ENCODE data around the gene VAT1L. TPM values are rescaled to one million over a fixed set of nuclear protein-coding genes. Genes with fewer than 3 reads are reported as not detected.

Gene VAT1L
- total RNA-seq, 1 experiment from 2014 or later: 33.8 TPM

DNA sequence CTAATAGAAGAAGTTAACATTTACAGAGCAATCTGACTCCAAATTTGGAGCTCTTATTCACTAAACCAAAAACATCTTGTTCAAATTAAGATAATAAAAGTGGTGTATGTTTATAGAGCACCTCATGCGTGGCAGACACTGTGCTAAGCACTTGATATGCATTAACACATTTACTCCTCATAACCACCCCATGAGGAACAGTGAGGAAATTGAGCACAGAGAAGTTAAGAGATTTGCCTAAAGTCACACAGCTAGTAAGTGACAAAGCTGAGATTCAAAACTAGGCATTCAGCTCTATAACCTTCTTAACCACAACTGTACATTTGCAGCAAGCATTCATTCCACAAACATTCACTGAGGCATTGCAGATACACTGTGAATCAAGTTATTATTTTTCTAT is 94.0 kb downstream of the VAT1L start:
- Histone ChIP-seq H3K4me2 (ENCODE audit: insufficient read depth, insufficient read length, low read length) (no peak overlapping the region), H2BK5ac (ENCODE audit: insufficient read length, low read length) (no peak overlapping the region), H3K56ac (ENCODE audit: insufficient read length, low read depth, low read length) (no peak overlapping the region), H2BK20ac (ENCODE audit: low read depth, low read length, poor library complexity, severe bottlenecking) (no peak overlapping the region), H3K14ac (ENCODE audit: insufficient read depth, low read length) (no peak overlapping the region), H2BK12ac (ENCODE audit: insufficient read length, low read depth, low read length) (no peak overlapping the region), H4K8ac (replicated peaks; ENCODE audit: insufficient read length, low read depth, low read length) (no peak overlapping the region), H3K4ac (ENCODE audit: low read depth, low read length) (no peak overlapping the region), H3K79me1 (ENCODE audit: insufficient read depth, low read depth, low read length, poor library complexity, severe bottlenecking) (no peaks in the 10 kb centered on the region), H3K27ac (ENCODE audit: insufficient read length, low read depth, low read length) (no peak overlapping the region), H4K91ac (ENCODE audit: insufficient read length, low read depth, low read length) (no peak overlapping the region), H3K9ac (ENCODE audit: extremely low read depth, insufficient read length, low read length) (no peak overlapping the region), H2AK5ac (ENCODE audit: insufficient read length, low read length) (no peak overlapping the region), H3K79me2 (ENCODE audit: insufficient read depth, low read length) (peaks cover 2% of the 10 kb centered on the region; the same call in 1 of the 2 replicates), H3K23ac (ENCODE audit: insufficient read length, low read depth, low read length) (no peak overlapping the region), H2AFZ (ENCODE audit: low read length) (no peak overlapping the region), H4K20me1 (ENCODE audit: control insufficient read depth, insufficient read depth, insufficient read length) (no peaks in the 10 kb centered on the region), H3K27me3 (ENCODE audit: insufficient read depth, low read length) (no peaks in the 10 kb centered on the region), H3K18ac (ENCODE audit: insufficient read length, low read depth, low read length) (no peak overlapping the region), H3K23me2 (ENCODE audit: insufficient read length, low read depth, low read length, poor library complexity, severe bottlenecking) (no peaks in the 10 kb centered on the region), H3K9me3 (ENCODE audit: control insufficient read depth, low read depth, low read length) (no peaks in the 10 kb centered on the region), H3K4me1 (ENCODE audit: insufficient read depth, low read length) (no peaks in the 10 kb centered on the region), H3T11ph (ENCODE audit: low read length) (no peak overlapping the region), H2BK120ac (ENCODE audit: low read depth, low read length, poor library complexity, severe bottlenecking) (no peak overlapping the region), H4K5ac (ENCODE audit: insufficient read length, low read depth, low read length) (no peak overlapping the region), H2BK15ac (ENCODE audit: low read depth, low read length) (no peak overlapping the region)
- Mint-ChIP-seq H3K27ac (no peak overlapping the region), H3K36me3 (ENCODE audit: insufficient read depth in 1 of 3, low read depth in 3 of 3) (peaks cover 14 to 51% (median 15%) of the 10 kb centered on the region in 3 experiments; a peak in 4 of 7 replicates), H3K9me3 (no peaks in the 10 kb centered on the region; a peak in 1 of 5 replicates), H3K27me3 (ENCODE audit: low read depth) (no peaks in the 10 kb centered on the region), H3K4me1 (peaks cover 7 to 8% of the 10 kb centered on the region in 2 experiments; a peak in 3 of 4 replicates), H3K4me3 (no peak overlapping the region)
- no peak for DNase-seq
- TF ChIP-seq, protein P1, sequence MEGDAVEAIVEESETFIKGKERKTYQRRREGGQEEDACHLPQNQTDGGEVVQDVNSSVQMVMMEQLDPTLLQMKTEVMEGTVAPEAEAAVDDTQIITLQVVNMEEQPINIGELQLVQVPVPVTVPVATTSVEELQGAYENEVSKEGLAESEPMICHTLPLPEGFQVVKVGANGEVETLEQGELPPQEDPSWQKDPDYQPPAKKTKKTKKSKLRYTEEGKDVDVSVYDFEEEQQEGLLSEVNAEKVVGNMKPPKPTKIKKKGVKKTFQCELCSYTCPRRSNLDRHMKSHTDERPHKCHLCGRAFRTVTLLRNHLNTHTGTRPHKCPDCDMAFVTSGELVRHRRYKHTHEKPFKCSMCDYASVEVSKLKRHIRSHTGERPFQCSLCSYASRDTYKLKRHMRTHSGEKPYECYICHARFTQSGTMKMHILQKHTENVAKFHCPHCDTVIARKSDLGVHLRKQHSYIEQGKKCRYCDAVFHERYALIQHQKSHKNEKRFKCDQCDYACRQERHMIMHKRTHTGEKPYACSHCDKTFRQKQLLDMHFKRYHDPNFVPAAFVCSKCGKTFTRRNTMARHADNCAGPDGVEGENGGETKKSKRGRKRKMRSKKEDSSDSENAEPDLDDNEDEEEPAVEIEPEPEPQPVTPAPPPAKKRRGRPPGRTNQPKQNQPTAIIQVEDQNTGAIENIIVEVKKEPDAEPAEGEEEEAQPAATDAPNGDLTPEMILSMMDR (conservative IDR thresholded peaks at IDR 0.05): no peak
- WGBS (ENCODE audit: extremely low coverage, insufficient read length, low lambda C conversion rate): no CpG with 5 or more reads among the region's 1 CpG

All from H9 (cell line).